ENCODE data around the gene PLCL2. TPM values are rescaled to one million over a fixed set of nuclear protein-coding genes. Genes with fewer than 3 reads are reported as not detected.

PLCL2 gene
- total and polyA plus RNA-seq, 2 experiments from 2014 or later, result 1.6 to 9.7 TPM

GRCh38 chr3:17061005-17061404, 176.2 kb downstream of the PLCL2 start (continued):
- no peak for TF ChIP-seq ZNF462 (CRISPR knock-in tag; IDR thresholded peaks at IDR 0.05)

- H3K4me3 Mint-ChIP-seq, result no peak overlapping the region
- H3K27me3 Mint-ChIP-seq (ENCODE audit: insufficient read depth, low read depth, poor library complexity), result peaks cover 1% of the 10 kb centered on the region
- TF ChIP-seq CTCF (conservative IDR thresholded peaks at IDR 0.05; ENCODE audit: low read depth in 2 of 2), result no peak
- TF ChIP-seq NANOG (IDR thresholded peaks at IDR 0.05; ENCODE audit: borderline replicate concordance), result no peak
- no peak for TF ChIP-seq POLR2AphosphoS5 (IDR thresholded peaks at IDR 0.05; ENCODE audit: low read depth)
- no peak for TF ChIP-seq REST (IDR thresholded peaks at IDR 0.05; ENCODE audit: unreplicated experiment)
These were observed 178.0 kb downstream of the PLCL2 start for GRCh38 chr3:17062736-17063135.

More at GRCh38 chr3:17062736-17063135, 178.0 kb downstream of the PLCL2 start:
- ATAC-seq, result no peak
- H3K27ac ChIP-seq (ENCODE audit: low read depth), result no peak overlapping the region
- DNase-seq (ENCODE audit: low spot score), result no peak
- no peak overlapping the region for H3K4me3 ChIP-seq
- H3K4me2 ChIP-seq, result no peak overlapping the region
- no peak overlapping the region for H3K27ac Mint-ChIP-seq
- H3K9me3 Mint-ChIP-seq, result no peaks in the 10 kb centered on the region; the same call in 2 of the 3 replicates
- H3K9me2 ChIP-seq (ENCODE audit: insufficient read depth), result 0 out of 2 replicates have a peak, but pooled peaks cover 5% of the 10 kb centered on the region
- H3F3A ChIP-seq (replicated peaks; ENCODE audit: low read depth), result no peaks in the 10 kb centered on the region
- no peaks in the 10 kb centered on the region for H3K36me3 Mint-ChIP-seq (ENCODE audit: low read depth)
- no peak overlapping the region for H2AFZ ChIP-seq
- no peaks in the 10 kb centered on the region for H3K27me3 ChIP-seq (ENCODE audit: insufficient read depth)
- H3K79me2 ChIP-seq (replicated peaks; ENCODE audit: insufficient read depth), result no peaks in the 10 kb centered on the region
- H3K36me3 ChIP-seq (ENCODE audit: insufficient read depth), result no peaks in the 10 kb centered on the region
- peaks cover 15% of the 10 kb centered on the region for H3K4me1 Mint-ChIP-seq
- H4K20me1 ChIP-seq (replicated peaks; ENCODE audit: insufficient read depth), result no peaks in the 10 kb centered on the region
- peaks cover 22% of the 10 kb centered on the region for H3K4me1 ChIP-seq (ENCODE audit: insufficient read depth)

Measured in GM23338 (cell line).